Loucy (cell line): ENCODE results near the gene UGT2B7.

ENCODE experiments used
- H2AFZ ChIP-seq: fragments of 200-600 bp; sonication (generic); 2 replicates; pipeline ENCODE4 v1.6.0; 2016; ENCODE audit warnings: antibody characterized with exemption, mild to moderate bottlenecking, low read length, moderate library complexity
- H3F3A ChIP-seq: fragments of 200-600 bp; 2 replicates; pipeline ENCODE4 v1.6.0; 2016; ENCODE audit warnings: antibody characterized with exemption, low read depth, mild to moderate bottlenecking
- H3K27me3 ChIP-seq: fragments of 200-600 bp; sonication (generic); 2 replicates; pipeline ENCODE4 v1.6.1; 2014; ENCODE audit warnings: low read length, mild to moderate bottlenecking; ENCODE audit not compliant: insufficient read depth, poor library complexity, severe bottlenecking
- H3K36me3 ChIP-seq: fragments of 200-600 bp; sonication (generic); 2 replicates; pipeline ENCODE4 v1.6.1; 2016; ENCODE audit warnings: low read length; ENCODE audit not compliant: insufficient read depth
- H3K4me1 ChIP-seq: fragments of 200-600 bp; sonication (generic); 2 replicates; pipeline ENCODE4 v1.5.1; 2014; ENCODE audit warnings: low read length, mild to moderate bottlenecking; ENCODE audit not compliant: insufficient read depth, poor library complexity, severe bottlenecking
- H3K4me2 ChIP-seq: fragments of 200-600 bp; sonication (generic); 2 replicates; pipeline ENCODE4 v1.6.0; 2014; ENCODE audit warnings: antibody characterized with exemption, low read length, low read depth, mild to moderate bottlenecking; ENCODE audit not compliant: poor library complexity, severe bottlenecking
- H3K4me3 ChIP-seq: fragments of 200-600 bp; sonication (generic); 2 replicates; pipeline ENCODE4 v1.5.1; 2014; ENCODE audit warnings: low read length, mild to moderate bottlenecking, mixed read lengths; ENCODE audit not compliant: poor library complexity, severe bottlenecking
- H3K79me2 ChIP-seq: fragments of 200-600 bp; sonication (generic); 2 replicates; pipeline ENCODE4 v1.6.1; 2014; ENCODE audit warnings: low read length; ENCODE audit not compliant: insufficient read depth
- H3K9ac ChIP-seq: fragments of 200-600 bp; sonication (generic); 2 replicates; pipeline ENCODE4 v1.6.0; 2014; ENCODE audit warnings: mild to moderate bottlenecking, low read depth, low read length, moderate library complexity; ENCODE audit not compliant: poor library complexity, severe bottlenecking
- H3K9me2 ChIP-seq: fragments of 200-600 bp; sonication (generic); replicated peaks from 2 replicates; pipeline ENCODE4 v1.6.1; 2016; ENCODE audit warnings: low read depth, low read length, mixed read lengths
- H3K9me3 ChIP-seq: fragments of 200-600 bp; sonication (generic); 2 replicates; pipeline ENCODE4 v1.6.1; 2014; ENCODE audit warnings: mild to moderate bottlenecking, antibody characterized with exemption, low read length, low read depth; ENCODE audit not compliant: insufficient read depth
- H4K20me1 ChIP-seq: fragments of 200-600 bp; sonication (generic); 2 replicates; pipeline ENCODE4 v1.6.0; 2014; ENCODE audit warnings: antibody characterized with exemption, low read length, mild to moderate bottlenecking; ENCODE audit not compliant: insufficient read depth, poor library complexity, severe bottlenecking
- EZH2phosphoT487 ChIP-seq: fragments of 200-600 bp; IDR thresholded peaks from 2 replicates; pipeline ENCODE4 v1.6.1; 2018; ENCODE audit warnings: antibody characterized with exemption, mild to moderate bottlenecking, moderate library complexity, borderline replicate concordance
- TF ChIP-seq, protein P1 (sequence below): fragments of 200-600 bp; sonication (generic); conservative IDR thresholded peaks from 2 replicates; pipeline ENCODE4 v1.5.1; 2014; ENCODE audit warnings: mild to moderate bottlenecking, antibody characterized with exemption, low read length

Gene UGT2B7

DNA sequence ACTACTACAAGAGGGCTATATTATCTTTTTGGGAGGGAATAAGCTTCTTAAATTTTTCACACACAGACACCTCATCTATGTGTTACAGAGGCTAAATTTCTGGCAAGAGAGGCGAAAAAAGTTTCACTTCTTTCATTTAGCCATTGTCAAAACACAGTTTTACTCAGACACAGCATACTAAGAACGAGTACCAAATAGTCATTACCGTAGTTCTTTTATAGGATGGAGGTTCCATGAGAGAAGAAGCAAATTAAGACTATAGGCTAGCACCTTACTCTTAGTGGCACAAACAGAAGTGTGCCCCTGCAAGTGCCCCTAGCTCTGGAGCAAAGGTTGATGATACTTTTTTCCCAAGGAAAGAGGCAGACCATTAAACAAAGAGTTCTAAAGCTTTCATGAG lies 26.2 kb downstream of the UGT2B7 start:
- TF ChIP-seq, protein P1, sequence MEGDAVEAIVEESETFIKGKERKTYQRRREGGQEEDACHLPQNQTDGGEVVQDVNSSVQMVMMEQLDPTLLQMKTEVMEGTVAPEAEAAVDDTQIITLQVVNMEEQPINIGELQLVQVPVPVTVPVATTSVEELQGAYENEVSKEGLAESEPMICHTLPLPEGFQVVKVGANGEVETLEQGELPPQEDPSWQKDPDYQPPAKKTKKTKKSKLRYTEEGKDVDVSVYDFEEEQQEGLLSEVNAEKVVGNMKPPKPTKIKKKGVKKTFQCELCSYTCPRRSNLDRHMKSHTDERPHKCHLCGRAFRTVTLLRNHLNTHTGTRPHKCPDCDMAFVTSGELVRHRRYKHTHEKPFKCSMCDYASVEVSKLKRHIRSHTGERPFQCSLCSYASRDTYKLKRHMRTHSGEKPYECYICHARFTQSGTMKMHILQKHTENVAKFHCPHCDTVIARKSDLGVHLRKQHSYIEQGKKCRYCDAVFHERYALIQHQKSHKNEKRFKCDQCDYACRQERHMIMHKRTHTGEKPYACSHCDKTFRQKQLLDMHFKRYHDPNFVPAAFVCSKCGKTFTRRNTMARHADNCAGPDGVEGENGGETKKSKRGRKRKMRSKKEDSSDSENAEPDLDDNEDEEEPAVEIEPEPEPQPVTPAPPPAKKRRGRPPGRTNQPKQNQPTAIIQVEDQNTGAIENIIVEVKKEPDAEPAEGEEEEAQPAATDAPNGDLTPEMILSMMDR: no peak
- no peak for TF ChIP-seq EZH2phosphoT487
- H3K36me3 ChIP-seq: no peaks in the 10 kb centered on the region
- H3K27me3 ChIP-seq: no peaks in the 10 kb centered on the region
- no peaks in the 10 kb centered on the region for H3K79me2 ChIP-seq
- no peak overlapping the region for H3K9ac ChIP-seq
- H3K9me2 ChIP-seq: no peaks in the 10 kb centered on the region
- H3K4me2 ChIP-seq: no peak overlapping the region
- H2AFZ ChIP-seq: no peak overlapping the region
- H3F3A ChIP-seq: no peaks in the 10 kb centered on the region
- no peaks in the 10 kb centered on the region for H4K20me1 ChIP-seq
- H3K4me1 ChIP-seq: no peaks in the 10 kb centered on the region
- H3K9me3 ChIP-seq: no peaks in the 10 kb centered on the region
- H3K4me3 ChIP-seq: no peak overlapping the region

DNA sequence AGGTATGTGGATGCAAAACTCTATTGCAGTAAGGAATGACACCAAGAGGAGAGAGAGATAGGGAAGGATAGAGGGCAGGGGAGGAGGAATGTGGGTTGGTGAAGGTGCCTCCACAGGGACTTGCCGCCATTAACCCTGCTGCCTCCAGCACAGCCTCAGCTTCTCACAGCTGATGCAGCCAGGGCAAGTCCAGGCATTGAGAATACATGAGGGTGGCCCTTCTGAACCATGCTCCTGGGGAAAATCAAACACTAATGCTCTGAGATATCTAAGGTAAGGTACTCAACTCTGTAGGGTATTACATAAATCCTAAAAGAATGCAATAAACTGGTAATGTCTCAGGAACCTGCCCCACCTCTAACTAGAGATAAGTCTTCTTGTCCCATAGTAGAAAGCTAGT lies 28.7 kb downstream of the UGT2B7 start:
- no peak overlapping the region for H3K4me3 ChIP-seq

DNA sequence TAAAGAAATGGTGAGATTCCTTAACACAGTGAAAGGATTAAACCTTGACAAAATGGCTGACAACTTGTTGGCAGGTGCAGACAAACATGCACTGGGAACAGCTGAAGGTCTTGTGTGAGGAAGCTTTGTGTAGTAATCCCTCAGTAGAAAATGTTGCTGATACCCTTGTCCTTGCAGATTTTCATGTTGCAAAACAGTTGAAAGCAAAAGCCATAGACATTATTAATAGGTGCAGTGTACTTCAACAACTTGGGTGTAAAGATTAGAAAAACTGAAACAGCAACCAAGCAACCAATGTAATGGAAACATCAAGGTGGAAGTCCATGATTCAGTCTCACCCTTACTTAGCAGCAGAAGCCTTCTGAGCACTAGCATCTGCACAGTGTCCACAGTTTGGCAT lies 29.8 kb downstream of the UGT2B7 start:
- Histone ChIP-seq H3K4me1 (no peaks in the 10 kb centered on the region), H3K9me3 (no peaks in the 10 kb centered on the region), H3K9ac (no peak overlapping the region), H2AFZ (no peak overlapping the region), H3F3A (no peaks in the 10 kb centered on the region), H3K4me2 (no peak overlapping the region), H3K36me3 (no peaks in the 10 kb centered on the region), H3K9me2 (no peaks in the 10 kb centered on the region), H3K79me2 (no peaks in the 10 kb centered on the region), H4K20me1 (no peaks in the 10 kb centered on the region), H3K4me3 (no peak overlapping the region), H3K27me3 (no peaks in the 10 kb centered on the region)
- TF ChIP-seq EZH2phosphoT487: no peak
- TF ChIP-seq, protein P1: no peak

More for the DNA sequence above, 28.7 kb downstream of the UGT2B7 start:
- Histone ChIP-seq H3K9ac (no peak overlapping the region), H3K79me2 (no peaks in the 10 kb centered on the region), H3F3A (no peaks in the 10 kb centered on the region), H3K9me2 (no peaks in the 10 kb centered on the region), H3K4me1 (no peaks in the 10 kb centered on the region), H3K27me3 (no peaks in the 10 kb centered on the region), H3K4me2 (no peak overlapping the region), H2AFZ (no peak overlapping the region), H3K9me3 (no peaks in the 10 kb centered on the region), H3K36me3 (no peaks in the 10 kb centered on the region), H4K20me1 (no peaks in the 10 kb centered on the region)
- no peak for TF ChIP-seq EZH2phosphoT487
- TF ChIP-seq, protein P1: no peak
